Pancreas (tissue), 10 donors: ENCODE measurements around the gene GNAQ. TPM values are rescaled to one million over a fixed set of nuclear protein-coding genes. Genes with fewer than 3 reads are reported as not detected.
"Not testable (repeated sequence)": the region's sequence is repeated elsewhere in the genome, so short reads cannot be mapped to it uniquely, and the experiment has no call there.

Experiments
- ATAC-seq, 4 donors: fragments of 200-7000 bp; cut with Tn5 transposase; one replicate each; pipeline versions ENCODE4 v1.8.0 to v1.9.1; 2020; ENCODE audit warnings: mild to moderate bottlenecking in 4 of 4, moderate library complexity in 4 of 4
- DNase-seq, 6 donors: peaks; one replicate each; pipeline ENCODE4 v3.0.0-alpha.2; 2020
- FAIRE-seq: peaks from 2 replicates; lab custom pipeline; 2012; peaks lifted over from hg19 to GRCh38; lab: Jason Lieb, UNC
- H3K27ac ChIP-seq, 4 donors: fragments of 200-600 bp; sonication (generic); 1 replicate in 3 of 4; 2 replicates in 1 of 4; pipeline versions ENCODE4 v1.5.0 to v1.8.0; 2020
- H3K27me3 ChIP-seq, 4 donors: fragments of 200-600 bp; one replicate each; pipeline ENCODE4 v1.8.0; 2021
- H3K36me3 ChIP-seq, 3 donors: fragments of 200-600 bp; sonication (generic) in 1 of 3; one replicate each; pipeline versions ENCODE4 v1.5.0 to v1.8.0; 2020 to 2021
- H3K4me1 ChIP-seq, 3 donors: fragments of 200-600 bp; one replicate each; pipeline ENCODE4 v1.8.0; 2021
- H3K4me3 ChIP-seq, 4 donors: fragments of 200-600 bp; sonication (generic) in 2 of 4; one replicate each; pipeline versions ENCODE4 v1.5.0 to v1.8.0; 2020 to 2021
- H3K9me3 ChIP-seq, 4 donors: fragments of 200-600 bp; one replicate each; pipeline ENCODE4 v1.8.0; 2021
- WGBS, 2 donors: extraction: QIAGEN DNeasy Blood & Tissue Kit; methylation state at CpG; one replicate each; pipeline ENCODE4 v1.1.7; 2013; 5-methylcytosine and 5-hydroxymethylcytosine counted together
- intact Hi-C, 3 donors: fragments of 100-400 bp; cut with DNase I; formaldehyde crosslinking; loops; one replicate each; pipeline versions ENCODE4 v1.11.1 to v1.14.2; 2022
- polyA plus RNA-seq, 2 donors: library from polyadenylated mRNA; stranded (reverse); fragments of 200-250 nt; gene quantifications; one replicate each; pipeline ENCODE4 v1.2.3, GENCODE V29; 2013
- total RNA-seq, 6 donors: library from RNA; stranded (reverse); fragmentation: NEBNext Ultra II Directional in 4 of 6; extraction: Animal tissue kit (Norgen Biotek cat#: 25700) in 4 of 6; gene quantifications; one replicate each; pipeline versions ENCODE4 v1.2.1 to v1.2.4, GENCODE V29; 2021 to 2023
- TF ChIP-seq, protein P1 (sequence below), 4 donors: fragments of 200-600 bp; sonication (generic) in 3 of 4; IDR thresholded peaks; one replicate each; pipeline versions ENCODE4 v1.5.0 to v1.8.0; 2021; ENCODE audit warnings: antibody characterized with exemption in 4 of 4
- donor health status: healthy with polysubstance abuse.
- donor health status: DM: no; HTN: no; CAD: no; lungs with moderate emphysema.
- donor health status: DM: no; HTN: no; CAD: no.
- donor health status: control.
- donor health status: control.
- donor health status: Bipolar disorder and iron deficiency.
- donor health status: DM: yes; HTN: yes; CAD: no.
- donor health status: DM: no; HTN: no; CAD: no.
- donor health status: DM: no; HTN: no; CAD: no.
- donor health status: DM: yes; HTN: yes; CAD: no.

Gene GNAQ
- total and polyA plus RNA-seq, 8 donors = 6.7 to 33.8 (median 18.2) TPM

DNA sequence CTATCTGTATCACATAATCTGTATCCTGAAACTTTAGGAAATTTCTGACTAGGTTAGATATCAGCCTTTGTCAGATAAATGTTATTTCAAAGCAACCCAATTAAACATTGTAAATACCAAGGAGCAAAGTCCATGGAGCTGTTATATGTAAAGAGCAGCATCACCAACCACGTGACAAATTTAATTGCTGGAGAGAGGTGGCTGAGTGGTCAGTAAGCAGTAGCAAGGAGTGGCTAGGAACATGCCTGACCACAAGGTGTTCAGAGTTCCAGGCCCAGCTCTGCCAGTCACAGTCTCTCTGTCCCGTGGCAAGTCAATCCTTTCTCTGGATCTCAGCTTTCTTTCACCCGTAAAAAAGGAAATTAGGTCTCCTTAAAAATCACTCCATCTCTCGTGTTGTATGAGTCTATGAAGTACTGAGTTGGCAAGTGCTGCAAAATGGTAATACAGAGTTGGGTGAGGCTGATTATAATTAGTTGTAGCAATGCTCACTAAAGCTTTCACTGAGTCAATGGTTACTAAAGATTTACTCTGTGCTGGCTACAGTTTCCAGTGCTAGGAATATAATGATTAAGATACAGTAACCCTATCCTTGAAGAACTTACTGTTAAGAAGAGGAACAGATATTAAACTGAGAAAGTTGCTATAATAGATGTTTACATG is 166.1 kb downstream of the GNAQ start:
- Histone ChIP-seq H3K27ac (no peak overlapping the region), H3K36me3 (no peaks in the 10 kb centered on the region), H3K4me3 (no peak overlapping the region), H3K9me3 (no peaks in the 10 kb centered on the region), H3K4me1 (peaks cover 0 to 10% (median 0%) of the 10 kb centered on the region in 3 donors), H3K27me3 (no peaks in the 10 kb centered on the region)
- 76 to 81% methylated on average over 4 of the region's 4 CpGs for WGBS, 2 donors
- ATAC-seq (peak in 1 of 4 donors; percentile 52), FAIRE-seq (no peak), DNase-seq (no peak)
- intact Hi-C loops = no loop called here
- TF ChIP-seq, protein P1, sequence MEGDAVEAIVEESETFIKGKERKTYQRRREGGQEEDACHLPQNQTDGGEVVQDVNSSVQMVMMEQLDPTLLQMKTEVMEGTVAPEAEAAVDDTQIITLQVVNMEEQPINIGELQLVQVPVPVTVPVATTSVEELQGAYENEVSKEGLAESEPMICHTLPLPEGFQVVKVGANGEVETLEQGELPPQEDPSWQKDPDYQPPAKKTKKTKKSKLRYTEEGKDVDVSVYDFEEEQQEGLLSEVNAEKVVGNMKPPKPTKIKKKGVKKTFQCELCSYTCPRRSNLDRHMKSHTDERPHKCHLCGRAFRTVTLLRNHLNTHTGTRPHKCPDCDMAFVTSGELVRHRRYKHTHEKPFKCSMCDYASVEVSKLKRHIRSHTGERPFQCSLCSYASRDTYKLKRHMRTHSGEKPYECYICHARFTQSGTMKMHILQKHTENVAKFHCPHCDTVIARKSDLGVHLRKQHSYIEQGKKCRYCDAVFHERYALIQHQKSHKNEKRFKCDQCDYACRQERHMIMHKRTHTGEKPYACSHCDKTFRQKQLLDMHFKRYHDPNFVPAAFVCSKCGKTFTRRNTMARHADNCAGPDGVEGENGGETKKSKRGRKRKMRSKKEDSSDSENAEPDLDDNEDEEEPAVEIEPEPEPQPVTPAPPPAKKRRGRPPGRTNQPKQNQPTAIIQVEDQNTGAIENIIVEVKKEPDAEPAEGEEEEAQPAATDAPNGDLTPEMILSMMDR (IDR thresholded peaks at IDR 0.05) = no peak

DNA sequence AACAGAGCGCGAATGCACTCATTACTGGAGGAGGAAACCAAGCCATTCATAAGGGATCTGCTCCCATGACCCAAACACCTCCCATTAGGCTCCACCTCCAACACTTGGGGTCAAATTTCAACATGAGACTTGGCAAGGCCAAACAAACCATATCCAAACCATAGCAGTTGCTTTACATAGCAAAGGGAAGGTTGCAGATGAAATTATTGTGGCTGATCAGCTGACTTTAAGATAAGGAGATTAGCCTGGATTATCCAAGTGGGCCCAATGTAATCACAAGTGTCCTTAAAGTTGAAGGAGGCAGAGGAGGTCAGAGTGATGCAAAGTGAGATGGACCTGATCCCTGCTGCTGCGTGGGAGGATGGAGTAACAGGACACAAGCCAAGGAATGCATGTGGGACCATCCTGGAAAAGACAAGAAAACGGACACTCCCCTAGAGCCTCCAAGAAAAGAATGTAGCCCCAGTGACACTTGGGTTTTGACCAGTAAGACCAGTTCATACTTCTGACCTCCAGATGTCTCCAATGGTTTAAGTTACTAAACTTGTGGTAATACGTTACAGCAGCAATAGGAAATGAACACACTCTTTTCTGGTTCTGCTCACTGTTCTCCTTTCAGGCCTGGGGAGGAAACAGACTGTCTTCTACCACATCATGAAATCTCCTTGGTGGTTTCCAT is 167.3 kb downstream of the GNAQ start:
- FAIRE-seq = no peak
- intact Hi-C loops = no loop called here
- Histone ChIP-seq H3K4me3 (no peak overlapping the region), H3K4me1 (peaks cover 0 to 10% (median 0%) of the 10 kb centered on the region in 3 donors), H3K27me3 (no peaks in the 10 kb centered on the region), H3K9me3 (no peaks in the 10 kb centered on the region), H3K27ac (no peak overlapping the region), H3K36me3 (no peaks in the 10 kb centered on the region)
- TF ChIP-seq, protein P1 (IDR thresholded peaks at IDR 0.05) = no peak
- DNase-seq = no peak
- 87 to 90% methylated on average over 5 of the region's 5 CpGs for WGBS, 2 donors
- peak in 3 of 4 donors; percentile 21 to 78 (median 72) for ATAC-seq

DNA sequence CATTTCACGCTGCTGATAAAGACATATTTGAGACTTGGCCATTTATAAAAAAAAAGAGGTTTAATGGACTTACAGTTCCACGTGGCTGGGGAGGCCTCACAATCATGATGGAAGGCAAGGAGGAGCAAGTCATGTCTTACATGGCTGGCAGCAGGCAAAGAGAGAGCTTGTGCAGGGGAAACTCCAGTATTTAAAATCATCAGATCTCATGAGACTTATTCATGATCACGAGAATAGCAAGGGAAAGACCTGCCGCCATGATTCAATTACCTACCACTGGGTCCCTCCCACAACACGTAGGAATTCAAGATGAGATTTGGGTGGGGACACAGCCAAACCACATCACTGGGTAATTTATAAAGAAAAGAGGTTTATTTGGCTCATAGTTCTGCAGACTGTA is 168.0 kb downstream of the GNAQ start:
- H3K27ac ChIP-seq, H3K27me3 ChIP-seq, FAIRE-seq, ATAC-seq, H3K4me1 ChIP-seq, H3K4me3 ChIP-seq, H3K9me3 ChIP-seq, intact Hi-C loops, DNase-seq, H3K36me3 ChIP-seq: not testable (repeated sequence)
- 97% methylated on average over 5 of the region's 5 CpGs for WGBS, 2 donors

DNA sequence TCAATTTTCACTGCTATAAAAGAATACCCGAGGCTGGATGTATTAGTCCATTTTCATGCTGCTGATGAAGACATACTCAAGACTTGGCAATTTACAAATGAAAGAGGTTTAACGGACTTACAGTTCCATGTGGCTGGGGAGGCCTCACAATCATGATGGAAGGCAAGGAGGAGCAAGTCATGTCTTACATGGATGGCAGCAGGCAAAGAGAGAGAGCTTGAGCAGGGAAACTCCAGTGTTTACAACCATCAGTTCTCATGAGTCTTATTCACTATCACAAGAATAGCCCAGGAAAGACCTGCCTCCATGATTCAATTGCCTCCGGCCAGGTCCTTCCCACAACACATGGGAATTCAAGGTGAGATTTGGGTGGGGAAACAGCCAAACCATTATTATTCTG is 170.7 kb downstream of the GNAQ start:
- intact Hi-C loops, H3K36me3 ChIP-seq, H3K4me3 ChIP-seq, FAIRE-seq, DNase-seq, H3K27me3 ChIP-seq, ATAC-seq, H3K27ac ChIP-seq, H3K9me3 ChIP-seq: not testable (repeated sequence)
- H3K4me1 ChIP-seq = peaks cover 0 to 11% (median 0%) of the 10 kb centered on the region in 3 donors
- WGBS, 2 donors = 94 to 95% methylated on average over 3 of the region's 3 CpGs

DNA sequence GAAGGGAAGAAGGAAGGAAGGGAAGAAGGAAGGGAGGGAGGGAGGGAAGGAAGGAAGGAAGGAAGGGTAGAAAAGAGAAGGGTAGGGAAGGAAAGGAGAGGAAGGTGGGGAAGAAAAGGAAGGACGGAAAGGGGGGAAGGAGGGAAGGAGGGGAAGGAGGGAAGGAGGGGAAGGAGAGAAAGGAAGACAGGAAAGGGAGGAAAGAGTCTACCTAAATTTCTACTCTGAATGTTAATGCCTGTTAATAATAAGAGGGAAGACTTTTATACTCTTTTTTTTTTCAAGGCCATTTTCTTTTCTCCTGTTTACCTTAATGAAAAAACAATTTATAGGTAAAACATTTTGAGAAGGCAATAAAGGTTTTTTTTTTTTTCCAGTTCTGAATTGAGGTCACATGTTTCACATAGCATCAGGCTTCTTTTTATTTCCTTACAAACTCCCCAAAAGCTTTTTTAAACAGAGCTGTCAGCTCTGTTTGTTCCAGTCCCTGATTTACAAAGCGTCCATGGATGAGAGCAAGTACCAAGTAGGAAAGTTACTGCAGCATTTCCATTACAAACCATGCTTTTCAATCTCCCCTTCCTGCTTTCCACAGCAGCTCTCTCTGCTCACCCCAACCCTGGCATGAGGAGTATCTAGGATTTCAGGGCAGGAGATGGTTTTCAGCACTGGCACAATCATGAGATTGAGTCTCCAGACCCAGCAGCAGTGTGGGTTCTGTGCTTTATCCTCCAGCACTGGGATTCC is 173.9 kb downstream of the GNAQ start:
- Histone ChIP-seq H3K36me3 (no peaks in the 10 kb centered on the region), H3K9me3 (no peaks in the 10 kb centered on the region), H3K4me3 (no peak overlapping the region), H3K27me3 (no peaks in the 10 kb centered on the region), H3K4me1 (peaks cover under 1 to 7% (median 1%) of the 10 kb centered on the region in 3 donors), H3K27ac (no peak overlapping the region)
- WGBS, 2 donors = 94 to 100% methylated on average over 2 of the region's 2 CpGs
- intact Hi-C loops = no loop called here
- no peak for ATAC-seq
- no peak for FAIRE-seq
- DNase-seq = no peak
- TF ChIP-seq, protein P1 (IDR thresholded peaks at IDR 0.05) = no peak
